A549 (cell line): ENCODE measurements around the gene KRT76. TPM values are rescaled to one million over a fixed set of nuclear protein-coding genes. Genes with fewer than 3 reads are reported as not detected.

Source experiments
- ATAC-seq, 2 experiments: fragments of 200-7000 bp in 1 of 2; fragments of >200 bp in 1 of 2; cut with Nextera tagmentation in 1 of 2; cut with Tn5 transposase in 1 of 2; 3 replicates each; pipeline versions ENCODE4 v1.8.0 to v1.9.1; 2018 to 2020; ENCODE audit warnings: mild to moderate bottlenecking in 1 of 2, moderate library complexity in 1 of 2
- CTCF ChIA-PET: fragments of 300-600 bp; sonication (Branson Sonifier 250); formaldehyde crosslinking; extraction: SDS; loops from one replicate; lab custom pipeline; 2021; ENCODE audit warnings: antibody characterized with exemption, inconsistent platforms; lab: Yijun Ruan, JAX
- POLR2A ChIA-PET: fragments of 350-600 bp; formaldehyde crosslinking; extraction: SDS; loops from one replicate; lab custom pipeline; 2021; ENCODE audit warnings: antibody characterized with exemption, inconsistent platforms; lab: Yijun Ruan, JAX
- DNase-seq, 2 experiments: peaks; one replicate each; pipeline versions ENCODE4 v3.0.0 to v3.0.0-alpha.2; 2011 to 2016; ENCODE audit warnings: low read depth in 1 of 2, low spot score in 1 of 2
- FAIRE-seq: peaks from 2 replicates; lab custom pipeline; 2011; peaks lifted over from hg19 to GRCh38; lab: Jason Lieb, UNC
- H3K27ac ChIP-seq, 2 experiments: fragments of >200 bp; sonication (Bioruptor Twin); formaldehyde crosslinking; 3 replicates each; pipeline ENCODE4 v1.5.1; 2016 to 2017
- H3K4me1 ChIP-seq: fragments of >200 bp; sonication (Bioruptor Twin); formaldehyde crosslinking; 3 replicates; pipeline ENCODE4 v1.6.1; 2016
- H3K4me2 ChIP-seq: fragments of >200 bp; sonication (Bioruptor Twin); formaldehyde crosslinking; 3 replicates; pipeline ENCODE4 v1.6.1; 2016
- H3K4me3 ChIP-seq: fragments of >200 bp; sonication (Bioruptor Twin); formaldehyde crosslinking; 3 replicates; pipeline ENCODE4 v1.5.1; 2016
- H3K9me3 ChIP-seq: fragments of >200 bp; sonication (Bioruptor Twin); formaldehyde crosslinking; 3 replicates; pipeline ENCODE4 v1.6.1; 2016
- BCL3 ChIP-seq: fragments of >200 bp; sonication (Bioruptor Twin); formaldehyde crosslinking; IDR thresholded peaks from 3 replicates; pipeline ENCODE4 v1.6.1; 2016
- CBX2 ChIP-seq: fragments of 200-600 bp; sonication (generic); IDR thresholded peaks from 2 replicates; pipeline ENCODE4 v1.6.1; 2016; ENCODE audit warnings: low read depth, mild to moderate bottlenecking, borderline replicate concordance
- CHD4 ChIP-seq: fragments of 200-600 bp; sonication (generic); IDR thresholded peaks from 2 replicates; pipeline ENCODE4 v1.6.1; 2016; ENCODE audit warnings: antibody characterized with exemption, mild to moderate bottlenecking, borderline replicate concordance
- CTCF ChIP-seq: fragments of >200 bp; sonication (Bioruptor Twin); formaldehyde crosslinking; IDR thresholded peaks from 3 replicates; pipeline ENCODE4 v1.5.1; 2016
- EHF ChIP-seq: fragments of 250-450 bp; sonication (Bioruptor Pico); IDR thresholded peaks from 2 replicates; pipeline ENCODE4 v1.5.0; 2020; ENCODE audit warnings: mild to moderate bottlenecking
- EP300 ChIP-seq, 2 experiments: fragments of >200 bp; sonication (Bioruptor Twin); formaldehyde crosslinking; IDR thresholded peaks; 2 replicates in 1 of 2; 3 replicates in 1 of 2; pipeline ENCODE4 v1.6.1; 2016 to 2017
- FOSB ChIP-seq: fragments of 250-450 bp; sonication (Bioruptor Pico); IDR thresholded peaks from 2 replicates; pipeline ENCODE4 v1.5.0; 2020; ENCODE audit warnings: mild to moderate bottlenecking, moderate library complexity
- FOXS1 ChIP-seq: fragments of 250-450 bp; sonication (Bioruptor Pico); IDR thresholded peaks from 2 replicates; pipeline ENCODE4 v1.5.0; 2020; ENCODE audit warnings: mild to moderate bottlenecking, moderate library complexity
- GATA3 ChIP-seq: IDR thresholded peaks from 2 replicates; pipeline ENCODE4 v1.6.1; 2012; ENCODE audit warnings: borderline replicate concordance
- HMGXB4 ChIP-seq: fragments of 250-450 bp; sonication (Bioruptor Pico); IDR thresholded peaks from 2 replicates; pipeline ENCODE4 v1.5.0; 2021; ENCODE audit warnings: mild to moderate bottlenecking, moderate library complexity, borderline replicate concordance
- HOXA7 ChIP-seq: fragments of 250-450 bp; sonication (Bioruptor Pico); IDR thresholded peaks from 2 replicates; pipeline ENCODE4 v1.5.0; 2020; ENCODE audit warnings: mild to moderate bottlenecking, moderate library complexity
- HOXB13 ChIP-seq: fragments of 250-450 bp; sonication (Bioruptor Pico); IDR thresholded peaks from 2 replicates; pipeline ENCODE4 v1.5.0; 2020; ENCODE audit warnings: low read depth, mild to moderate bottlenecking, moderate library complexity
- HOXB5 ChIP-seq: fragments of 250-450 bp; sonication (Bioruptor Pico); IDR thresholded peaks from 2 replicates; pipeline ENCODE4 v1.5.0; 2020; ENCODE audit warnings: mild to moderate bottlenecking, moderate library complexity
- JUN ChIP-seq, 2 experiments: fragments of >200 bp; sonication (Bioruptor Twin); formaldehyde crosslinking; IDR thresholded peaks; 2 replicates in 1 of 2; 3 replicates in 1 of 2; pipeline ENCODE4 v1.6.1; 2016 to 2017
- JUNB ChIP-seq: fragments of >200 bp; sonication (Bioruptor Twin); formaldehyde crosslinking; IDR thresholded peaks from 2 replicates; pipeline ENCODE4 v1.6.1; 2016
- MAFK ChIP-seq: fragments of 450-650 bp; IDR thresholded peaks from 2 replicates; pipeline ENCODE4 v1.6.1; 2014; ENCODE audit not compliant: partially characterized antibody
- MAX ChIP-seq: IDR thresholded peaks from 2 replicates; pipeline ENCODE4 v1.6.1; 2012
- NR3C1 ChIP-seq: fragments of >200 bp; sonication (Bioruptor Twin); formaldehyde crosslinking; IDR thresholded peaks from 3 replicates; pipeline ENCODE4 v1.6.1; 2017
- POLR2A ChIP-seq: IDR thresholded peaks from 2 replicates; pipeline ENCODE4 v1.6.1; 2012; ENCODE audit warnings: mild to moderate bottlenecking, low read length
- POLR2AphosphoS2 ChIP-seq: conservative IDR thresholded peaks from 2 replicates; pipeline ENCODE4 v1.6.1; 2012; ENCODE audit warnings: low read length, improper control_type of control experiment, inconsistent platforms
- RAD21 ChIP-seq, 2 experiments: fragments of >200 bp in 1 of 2; sonication (Bioruptor Twin) in 1 of 2; formaldehyde crosslinking in 1 of 2; IDR thresholded peaks in 1 of 2; conservative IDR thresholded peaks in 1 of 2; 2 replicates in 1 of 2; 3 replicates in 1 of 2; pipeline ENCODE4 v1.6.1; 2012 to 2018; ENCODE audit warnings: inconsistent platforms in 1 of 2
- RARB ChIP-seq: fragments of 250-450 bp; sonication (Bioruptor Pico); IDR thresholded peaks from 2 replicates; pipeline ENCODE4 v1.8.0; 2021; ENCODE audit warnings: mild to moderate bottlenecking, moderate library complexity
- RCOR1 ChIP-seq: fragments of 150-350 bp; IDR thresholded peaks from 2 replicates; pipeline ENCODE4 v1.6.1; 2014; ENCODE audit warnings: antibody characterized with exemption, low read length, low read depth
- RFX5 ChIP-seq: fragments of 450-650 bp; IDR thresholded peaks from 2 replicates; pipeline ENCODE4 v1.7.1; 2014; ENCODE audit warnings: antibody characterized with exemption, mild to moderate bottlenecking, moderate library complexity
- RNF2 ChIP-seq: fragments of 200-600 bp; sonication (generic); IDR thresholded peaks from 2 replicates; pipeline ENCODE4 v1.6.1; 2016; ENCODE audit warnings: low read depth, mild to moderate bottlenecking, antibody characterized with exemption, moderate library complexity, borderline replicate concordance
- TFCP2L1 ChIP-seq: fragments of 250-450 bp; sonication (Bioruptor Pico); IDR thresholded peaks from 2 replicates; pipeline ENCODE4 v1.5.0; 2021; ENCODE audit warnings: mild to moderate bottlenecking
- TP53 ChIP-seq: fragments of 250-450 bp; sonication (Bioruptor Pico); IDR thresholded peaks from 2 replicates; pipeline ENCODE4 v1.5.0; 2021; ENCODE audit warnings: mild to moderate bottlenecking, moderate library complexity
- ZC3H11A ChIP-seq: fragments of 450-650 bp; IDR thresholded peaks from 2 replicates; pipeline ENCODE4 v1.6.1; 2014; ENCODE audit warnings: antibody characterized with exemption, mild to moderate bottlenecking
- ZNF302 ChIP-seq: fragments of 250-450 bp; sonication (Bioruptor Pico); IDR thresholded peaks from 2 replicates; pipeline ENCODE4 v1.9.0; 2021; ENCODE audit warnings: inconsistent platforms, mild to moderate bottlenecking, moderate library complexity
- ZSCAN20 ChIP-seq: fragments of 250-450 bp; sonication (Bioruptor Pico); IDR thresholded peaks from 2 replicates; pipeline ENCODE4 v1.8.0; 2022; ENCODE audit warnings: mild to moderate bottlenecking, moderate library complexity
- WGBS: methylation state at CpG from one replicate; pipeline ENCODE4 v1.1.6; 2017; ENCODE audit errors: missing lambda C conversion rate; 5-methylcytosine and 5-hydroxymethylcytosine counted together
- polyA plus RNA-seq, 4 experiments: library from polyadenylated mRNA; depleted of rRNA in 3 of 4; stranded (reverse); fragments of >200 nt; fragmentation: RNase III in 1 of 4; extraction: RNeasy Plus Mini Kit Qiagen cat#74134 plus additional on column Dnase treatment in 1 of 4; gene quantifications; 2 replicates in 3 of 4; 3 replicates in 1 of 4; pipeline ENCODE4 v1.2.3, GENCODE V29; 2011 to 2017
- TF ChIP-seq, protein P1 (sequence below): fragments of 250-450 bp; sonication (Bioruptor Pico); IDR thresholded peaks from 2 replicates; pipeline ENCODE4 v1.5.0; 2020; ENCODE audit warnings: low read depth, mild to moderate bottlenecking, moderate library complexity

KRT76 gene
- polyA plus RNA-seq, 2 of the 4 experiments (the other 2 are of a cell fraction), result not detected

DNA sequence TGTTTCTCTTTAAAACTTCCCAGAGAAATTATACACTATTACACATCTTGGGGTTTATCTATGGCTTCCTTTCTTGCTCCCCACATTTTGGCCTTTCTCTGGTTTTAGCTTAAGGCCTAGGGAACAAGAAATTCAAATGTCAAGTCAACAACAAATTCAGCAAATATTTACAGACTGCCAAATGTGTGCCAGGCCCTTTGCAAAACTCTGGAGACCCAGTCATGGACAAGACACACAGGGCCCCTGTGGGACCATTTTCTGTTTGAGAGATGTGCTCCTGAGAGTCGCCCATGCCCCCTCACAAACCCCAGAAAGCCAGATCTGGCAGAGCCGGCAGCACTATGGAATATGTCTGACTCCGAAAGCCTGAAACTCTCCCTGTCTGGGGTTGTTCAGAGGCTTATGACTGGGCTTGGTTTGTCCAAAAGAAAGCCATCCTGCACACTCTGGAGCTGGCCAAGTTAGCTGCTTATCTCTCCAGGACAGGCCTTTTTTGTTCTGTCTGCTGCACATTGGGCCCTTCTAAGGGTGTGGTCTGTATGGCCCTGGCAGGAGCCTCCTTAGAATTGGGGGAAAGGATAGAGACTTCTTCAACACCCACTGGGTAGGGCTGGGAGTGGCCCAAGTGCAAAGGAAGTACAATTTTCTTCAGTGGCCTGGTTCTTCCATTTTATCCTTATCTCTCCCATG, 19.8 kb upstream of the KRT76 start:
- ATAC-seq, result no peak
- H3K27ac ChIP-seq, result peak overlapping the region; percentile 25 to 89; a peak in 4 of 6 replicates
- H3K4me1 ChIP-seq, result peaks cover 58% of the 10 kb centered on the region
- FAIRE-seq, result no peak
- no peak overlapping the region for H3K4me3 ChIP-seq
- ChIA-PET CTCF (interaction anchor here (0.6 to 1.7 kb wide), 7 partner anchors 9 to 640 kb away, joined by 3 to 4 read pairs (median 3); no protein-coding TSS in a partner anchor), POLR2A (no interaction called here)
- no peak for DNase-seq
- no peak overlapping the region for H3K4me2 ChIP-seq
- 83% methylated on average over 3 of the region's 3 CpGs for WGBS
- no peak for TF ChIP-seq CTCF
- TF ChIP-seq TFCP2L1 (CRISPR knock-in tag), result no peak
- TF ChIP-seq POLR2AphosphoS2, result no peak
- TF ChIP-seq, protein P1, sequence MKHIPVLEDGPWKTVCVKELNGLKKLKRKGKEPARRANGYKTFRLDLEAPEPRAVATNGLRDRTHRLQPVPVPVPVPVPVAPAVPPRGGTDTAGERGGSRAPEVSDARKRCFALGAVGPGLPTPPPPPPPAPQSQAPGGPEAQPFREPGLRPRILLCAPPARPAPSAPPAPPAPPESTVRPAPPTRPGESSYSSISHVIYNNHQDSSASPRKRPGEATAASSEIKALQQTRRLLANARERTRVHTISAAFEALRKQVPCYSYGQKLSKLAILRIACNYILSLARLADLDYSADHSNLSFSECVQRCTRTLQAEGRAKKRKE (CRISPR knock-in tag), result no peak
- no peak for TF ChIP-seq JUN (IDR thresholded peaks at IDR 0.05)
- TF ChIP-seq MAFK, result no peak
- no peak for TF ChIP-seq CHD4
- no peak for TF ChIP-seq HOXB5 (CRISPR knock-in tag)
- TF ChIP-seq EHF (CRISPR knock-in tag), result no peak
- TF ChIP-seq RARB (CRISPR knock-in tag), result no peak
- no peak for TF ChIP-seq JUNB
- TF ChIP-seq FOSB (CRISPR knock-in tag), result no peak
- no peak for TF ChIP-seq CBX2
- no peak for TF ChIP-seq MAX
- TF ChIP-seq ZNF302 (CRISPR knock-in tag), result no peak
- TF ChIP-seq RAD21 (conservative IDR thresholded peaks at IDR 0.05 in 1 of 2, IDR thresholded peaks at IDR 0.05 in 1 of 2), result no peak
- no peak for TF ChIP-seq TP53 (CRISPR knock-in tag)
- no peak for TF ChIP-seq RCOR1
- TF ChIP-seq HMGXB4 (CRISPR knock-in tag), result no peak
- H3K9me3 ChIP-seq, result no peaks in the 10 kb centered on the region

DNA sequence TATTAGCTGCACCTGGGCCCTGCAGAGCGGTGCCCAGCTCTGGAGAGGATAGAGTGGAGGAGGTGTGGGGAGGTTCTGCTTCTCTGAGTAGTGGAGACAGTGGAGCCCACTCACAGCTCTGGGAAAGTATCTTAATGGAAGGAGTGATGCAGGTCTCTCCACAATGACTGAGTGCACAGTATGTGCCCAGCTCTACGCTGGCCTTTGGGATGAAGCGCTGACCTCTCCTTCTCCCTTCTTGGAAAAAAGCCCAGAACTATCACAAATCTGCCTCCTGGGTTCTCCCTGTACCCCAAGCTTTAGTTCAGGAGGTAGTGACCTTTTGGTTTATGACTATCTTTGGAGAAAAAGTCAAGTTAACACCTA, 19.3 kb upstream of the KRT76 start:
- no peak overlapping the region for H3K4me2 ChIP-seq
- FAIRE-seq, result no peak
- no peak for ATAC-seq
- ChIA-PET CTCF (interaction anchor here (0.6 to 1.7 kb wide), 7 partner anchors 8 to 640 kb away, joined by 3 to 4 read pairs (median 3); no protein-coding TSS in a partner anchor), POLR2A (no interaction called here)
- H3K9me3 ChIP-seq, result no peaks in the 10 kb centered on the region
- H3K4me3 ChIP-seq, result no peak overlapping the region
- WGBS, result 98% methylated on average over 3 of the region's 3 CpGs
- TF ChIP-seq BCL3, result no peak
- TF ChIP-seq ZSCAN20 (CRISPR knock-in tag), result no peak
- TF ChIP-seq MAX, result no peak
- no peak for TF ChIP-seq EP300 (IDR thresholded peaks at IDR 0.05)
- TF ChIP-seq RFX5, result no peak
- TF ChIP-seq FOSB (CRISPR knock-in tag), result no peak
- TF ChIP-seq POLR2A, result no peak
- no peak for TF ChIP-seq ZNF302 (CRISPR knock-in tag)
- no peak for TF ChIP-seq FOXS1 (CRISPR knock-in tag)
- no peak for TF ChIP-seq GATA3
- TF ChIP-seq RARB (CRISPR knock-in tag), result no peak
- TF ChIP-seq NR3C1, result no peak
- no peak for TF ChIP-seq ZC3H11A
- no peak for TF ChIP-seq TFCP2L1 (CRISPR knock-in tag)
- TF ChIP-seq RNF2, result no peak
- no peak for TF ChIP-seq HOXA7 (CRISPR knock-in tag)
- no peak for TF ChIP-seq HOXB13
- no peak for TF ChIP-seq JUN (IDR thresholded peaks at IDR 0.05)
- no peak for TF ChIP-seq CHD4
- DNase-seq, result no peak
- peaks cover 52% of the 10 kb centered on the region for H3K4me1 ChIP-seq
- H3K27ac ChIP-seq, result peak overlapping the region in 1 of 2 experiments; percentile 89; a peak in 3 of 6 replicates
